Body of pancreas (tissue), 4 donors: Measurements from ENCODE around the gene ATAD5.

Source experiments
- POLR2A ChIP-seq, 3 donors: fragments of 450-650 bp; IDR thresholded peaks; one replicate each; pipeline ENCODE4 v1.6.1; 2016; ENCODE audit warnings: antibody characterized with exemption in 3 of 3, mild to moderate bottlenecking in 2 of 3
- TF ChIP-seq, protein P1 (sequence below), 7 experiments: fragments of 450-650 bp in 4 of 7; fragments of 200-600 bp in 3 of 7; sonication (generic) in 3 of 7; IDR thresholded peaks; one replicate each; pipeline ENCODE4 v1.5.1; 2016 to 2019; ENCODE audit warnings: antibody characterized with exemption in 7 of 7

- TF ChIP-seq, protein P1, sequence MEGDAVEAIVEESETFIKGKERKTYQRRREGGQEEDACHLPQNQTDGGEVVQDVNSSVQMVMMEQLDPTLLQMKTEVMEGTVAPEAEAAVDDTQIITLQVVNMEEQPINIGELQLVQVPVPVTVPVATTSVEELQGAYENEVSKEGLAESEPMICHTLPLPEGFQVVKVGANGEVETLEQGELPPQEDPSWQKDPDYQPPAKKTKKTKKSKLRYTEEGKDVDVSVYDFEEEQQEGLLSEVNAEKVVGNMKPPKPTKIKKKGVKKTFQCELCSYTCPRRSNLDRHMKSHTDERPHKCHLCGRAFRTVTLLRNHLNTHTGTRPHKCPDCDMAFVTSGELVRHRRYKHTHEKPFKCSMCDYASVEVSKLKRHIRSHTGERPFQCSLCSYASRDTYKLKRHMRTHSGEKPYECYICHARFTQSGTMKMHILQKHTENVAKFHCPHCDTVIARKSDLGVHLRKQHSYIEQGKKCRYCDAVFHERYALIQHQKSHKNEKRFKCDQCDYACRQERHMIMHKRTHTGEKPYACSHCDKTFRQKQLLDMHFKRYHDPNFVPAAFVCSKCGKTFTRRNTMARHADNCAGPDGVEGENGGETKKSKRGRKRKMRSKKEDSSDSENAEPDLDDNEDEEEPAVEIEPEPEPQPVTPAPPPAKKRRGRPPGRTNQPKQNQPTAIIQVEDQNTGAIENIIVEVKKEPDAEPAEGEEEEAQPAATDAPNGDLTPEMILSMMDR (IDR thresholded peaks at IDR 0.05) = no peak
- no peak for TF ChIP-seq POLR2A (IDR thresholded peaks at IDR 0.05)
These were observed 96.8 kb downstream of the ATAD5 start for GRCh38 chr17:30928584-30928983.
